Gastroesophageal sphincter (tissue), 4 donors: ENCODE results near the gene RAB7B. TPM values are rescaled to one million over a fixed set of nuclear protein-coding genes. Genes with fewer than 3 reads are reported as not detected.

Experiments
- ATAC-seq: fragments of 150-250 bp; one replicate; pipeline ENCODE4 v1.9.1; 2016; ENCODE audit warnings: mild to moderate bottlenecking, moderate library complexity
- H3K27ac ChIP-seq, 4 donors: fragments of 200-600 bp; sonication (generic) in 3 of 4; 1 replicate in 3 of 4; 2 replicates in 1 of 4; pipeline ENCODE4 v1.5.1; 2016 to 2019
- H3K27me3 ChIP-seq: fragments of 200-600 bp; sonication (generic); one replicate; pipeline ENCODE4 v1.5.1; 2019
- H3K36me3 ChIP-seq, 2 donors: fragments of 200-600 bp; sonication (generic); one replicate each; pipeline ENCODE4 v1.5.1; 2019; ENCODE audit warnings: control low read depth in 1 of 2
- H3K4me1 ChIP-seq, 3 donors: fragments of 200-600 bp; sonication (generic); 1 replicate in 2 of 3; 2 replicates in 1 of 3; pipeline ENCODE4 v1.5.1; 2016 to 2019; ENCODE audit warnings: control low read depth in 2 of 3
- H3K4me3 ChIP-seq, 2 donors: fragments of 200-600 bp; sonication (generic); one replicate each; pipeline ENCODE4 v1.5.1; 2019; ENCODE audit warnings: mild to moderate bottlenecking in 1 of 2, moderate library complexity in 1 of 2
- H3K9me3 ChIP-seq, 3 donors: fragments of 200-600 bp; sonication (generic); one replicate each; pipeline ENCODE4 v1.5.1; 2017 to 2019; ENCODE audit warnings: control low read depth in 2 of 3
- EP300 ChIP-seq: sonication (generic); formaldehyde crosslinking; IDR thresholded peaks from one replicate; pipeline ENCODE4 v1.6.1; 2017; ENCODE audit warnings: antibody characterized with exemption, mild to moderate bottlenecking
- POLR2A ChIP-seq, 2 donors: fragments of 450-650 bp; IDR thresholded peaks; one replicate each; pipeline ENCODE4 v1.6.1; 2017; ENCODE audit warnings: antibody characterized with exemption in 2 of 2, mild to moderate bottlenecking in 2 of 2, moderate library complexity in 1 of 2
- POLR2AphosphoS5 ChIP-seq: sonication (generic); formaldehyde crosslinking; IDR thresholded peaks from one replicate; pipeline ENCODE4 v1.6.1; 2017; ENCODE audit warnings: antibody characterized with exemption
- WGBS, 2 donors: methylation state at CpG; one replicate each; pipeline ENCODE4 v1.1.5; 2018; ENCODE audit warnings: low coverage in 1 of 2; 5-methylcytosine and 5-hydroxymethylcytosine counted together
- total RNA-seq, 4 donors: library from RNA; depleted of rRNA; stranded (reverse); fragments of >200 nt; gene quantifications; one replicate each; pipeline ENCODE4 v1.1.0, GENCODE V29; 2016
- TF ChIP-seq, protein P1 (sequence below), 4 experiments: fragments of 200-600 bp in 2 of 4; fragments of 450-650 bp in 2 of 4; sonication (generic) in 1 of 4; IDR thresholded peaks; one replicate each; pipeline ENCODE4 v1.5.1; 2017 to 2019; ENCODE audit warnings: antibody characterized with exemption in 4 of 4, mild to moderate bottlenecking in 2 of 4, moderate library complexity in 2 of 4

Gene RAB7B
- total RNA-seq, 4 donors from 2014 or later = 0.78 to 2.4 (median 2.0) TPM

DNA sequence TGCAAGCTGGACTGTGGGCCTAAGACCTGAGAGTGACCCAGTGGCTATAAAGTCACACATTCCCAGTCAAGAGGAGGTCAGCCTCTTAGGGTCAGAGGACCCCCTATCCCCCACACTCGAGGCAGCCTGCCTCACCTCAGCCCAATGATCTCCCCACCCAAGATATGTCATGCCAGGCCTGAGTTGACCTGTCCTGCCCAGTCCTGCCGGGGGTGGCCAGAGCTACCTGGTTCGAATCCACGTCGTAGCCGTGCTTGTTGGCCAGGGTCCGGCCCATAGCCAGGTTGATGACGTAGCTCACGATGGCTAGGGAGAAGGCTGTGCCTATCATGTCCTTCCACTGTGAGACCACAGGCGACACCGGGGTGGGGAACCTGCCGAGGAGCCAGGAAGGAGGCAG lies 75.5 kb downstream of the RAB7B start:
- H3K9me3 ChIP-seq = no peaks in the 10 kb centered on the region
- H3K4me1 ChIP-seq = no peaks in the 10 kb centered on the region
- no peaks in the 10 kb centered on the region for H3K36me3 ChIP-seq
- H3K27me3 ChIP-seq = peaks cover 11% of the 10 kb centered on the region
- WGBS, 2 donors = no CpG with 5 or more reads among the region's 12 CpGs
- ATAC-seq = no peak
- no peak overlapping the region for H3K4me3 ChIP-seq
- H3K27ac ChIP-seq = no peak overlapping the region
- TF ChIP-seq EP300 = no peak
- no peak for TF ChIP-seq POLR2A (IDR thresholded peaks at IDR 0.05)
- TF ChIP-seq POLR2AphosphoS5 = no peak
- TF ChIP-seq, protein P1, sequence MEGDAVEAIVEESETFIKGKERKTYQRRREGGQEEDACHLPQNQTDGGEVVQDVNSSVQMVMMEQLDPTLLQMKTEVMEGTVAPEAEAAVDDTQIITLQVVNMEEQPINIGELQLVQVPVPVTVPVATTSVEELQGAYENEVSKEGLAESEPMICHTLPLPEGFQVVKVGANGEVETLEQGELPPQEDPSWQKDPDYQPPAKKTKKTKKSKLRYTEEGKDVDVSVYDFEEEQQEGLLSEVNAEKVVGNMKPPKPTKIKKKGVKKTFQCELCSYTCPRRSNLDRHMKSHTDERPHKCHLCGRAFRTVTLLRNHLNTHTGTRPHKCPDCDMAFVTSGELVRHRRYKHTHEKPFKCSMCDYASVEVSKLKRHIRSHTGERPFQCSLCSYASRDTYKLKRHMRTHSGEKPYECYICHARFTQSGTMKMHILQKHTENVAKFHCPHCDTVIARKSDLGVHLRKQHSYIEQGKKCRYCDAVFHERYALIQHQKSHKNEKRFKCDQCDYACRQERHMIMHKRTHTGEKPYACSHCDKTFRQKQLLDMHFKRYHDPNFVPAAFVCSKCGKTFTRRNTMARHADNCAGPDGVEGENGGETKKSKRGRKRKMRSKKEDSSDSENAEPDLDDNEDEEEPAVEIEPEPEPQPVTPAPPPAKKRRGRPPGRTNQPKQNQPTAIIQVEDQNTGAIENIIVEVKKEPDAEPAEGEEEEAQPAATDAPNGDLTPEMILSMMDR (IDR thresholded peaks at IDR 0.05) = no peak

DNA sequence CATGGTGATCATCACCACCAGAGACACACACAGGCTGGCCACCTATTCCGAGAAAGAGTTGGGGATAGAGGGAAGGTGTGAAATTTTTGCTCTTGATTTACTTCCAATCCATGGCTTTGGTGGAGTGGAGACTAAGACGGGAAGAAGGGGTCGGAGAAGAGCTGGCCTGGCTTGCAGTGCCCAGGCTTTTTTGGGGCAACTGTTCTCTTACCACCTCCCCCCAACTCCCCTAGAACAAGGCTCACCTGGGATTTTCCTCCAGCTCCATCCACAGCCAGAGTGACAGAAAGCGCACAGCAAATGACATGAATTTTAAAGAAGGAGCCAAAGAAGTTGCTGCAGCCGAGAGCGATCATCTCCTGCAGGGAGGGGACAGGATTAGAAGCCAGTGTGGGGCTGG lies 75.9 kb downstream of the RAB7B start:
- Histone ChIP-seq H3K27ac (no peak overlapping the region), H3K4me1 (no peaks in the 10 kb centered on the region), H3K9me3 (no peaks in the 10 kb centered on the region), H3K27me3 (peaks cover 7% of the 10 kb centered on the region), H3K36me3 (no peaks in the 10 kb centered on the region), H3K4me3 (no peak overlapping the region)
- WGBS, 2 donors = 79 to 100% methylated on average over 2 of the region's 6 CpGs
- TF ChIP-seq POLR2AphosphoS5 (no peak), EP300 (no peak), POLR2A (IDR thresholded peaks at IDR 0.05) (no peak)
- TF ChIP-seq, protein P1 (IDR thresholded peaks at IDR 0.05) = no peak
- ATAC-seq = no peak

Other genes starting within 250 kb of the RAB7B start
- gene RAB29, start 227.9 kb downstream of the RAB7B start, total RNA-seq = 10 to 100 TPM; 17.0 to 74.8 (median 43.4) TPM
- gene SLC41A1, start 190.2 kb downstream of the RAB7B start, total RNA-seq = 10 to 100 TPM; 20.9 to 38.7 (median 29.1) TPM
- gene PM20D1, start 153.3 kb downstream of the RAB7B start, total RNA-seq = under 1 TPM in 1 of 4 donors, not detected in 3; 0.13 TPM
- under 1 TPM in 1 of 4 donors, not detected in 3; 0.16 TPM for gene SLC26A9, start 59.9 kb downstream of the RAB7B start, total RNA-seq
- not detected for gene CTSE, start 20.5 kb upstream of the RAB7B start, total RNA-seq
- 1 to 10 TPM; 3.5 to 6.8 (median 5.0) TPM for gene RHEX, start 49.8 kb upstream of the RAB7B start, total RNA-seq
- not detected for gene AVPR1B, start 114.0 kb upstream of the RAB7B start, total RNA-seq
- gene FAM72A, start 199.4 kb upstream of the RAB7B start, total RNA-seq = 1 to 10 TPM; 1.1 to 3.1 (median 2.6) TPM
- gene SRGAP2, start 200.1 kb upstream of the RAB7B start, total RNA-seq = 10 to 100 TPM; 19.1 to 55.8 (median 43.5) TPM